Ovary (tissue), 9 donors: Measurements from ENCODE around the gene EGFLAM. TPM values are rescaled to one million over a fixed set of nuclear protein-coding genes. Genes with fewer than 3 reads are reported as not detected.

Source experiments
- DNase-seq, 5 donors: peaks; one replicate each; pipeline ENCODE4 v3.0.0-alpha.2; 2019 to 2020
- H3K27ac ChIP-seq, 2 donors: fragments of 200-600 bp; one replicate each; pipeline versions ENCODE4 v1.5.1 to v1.8.0; 2019 to 2022
- H3K27me3 ChIP-seq: fragments of 200-600 bp; one replicate; pipeline ENCODE4 v1.8.0; 2022
- H3K36me3 ChIP-seq: fragments of 200-600 bp; sonication (generic); one replicate; pipeline ENCODE4 v1.5.1; 2019
- H3K4me1 ChIP-seq: one replicate; pipeline ENCODE4 v1.8.1; 2013; ENCODE audit warnings: mild to moderate bottlenecking, moderate library complexity; ENCODE audit not compliant: insufficient read depth
- H3K4me3 ChIP-seq: fragments of 200-600 bp; sonication (generic); one replicate; pipeline ENCODE4 v1.5.1; 2017
- H3K9me3 ChIP-seq, 2 donors: fragments of 200-600 bp in 1 of 2; sonication (generic) in 1 of 2; one replicate each; pipeline versions ENCODE4 v1.5.1 to v1.8.1; 2013 to 2019; ENCODE audit warnings: mild to moderate bottlenecking in 1 of 2, moderate library complexity in 1 of 2
- EP300 ChIP-seq: sonication (generic); formaldehyde crosslinking; IDR thresholded peaks from one replicate; pipeline ENCODE4 v1.6.1; 2017; ENCODE audit warnings: antibody characterized with exemption
- POLR2A ChIP-seq: fragments of 450-650 bp; IDR thresholded peaks from one replicate; pipeline ENCODE4 v1.6.1; 2017; ENCODE audit warnings: antibody characterized with exemption, mild to moderate bottlenecking, moderate library complexity
- WGBS, 3 donors: extraction: QIAGEN DNeasy Blood & Tissue Kit in 1 of 3; methylation state at CpG; one replicate each; pipeline versions ENCODE4 v1.1.5 to v1.1.7; 2013 to 2017; 5-methylcytosine and 5-hydroxymethylcytosine counted together
- intact Hi-C, 4 donors: fragments of 100-400 bp; cut with DNase I; formaldehyde crosslinking; loops; one replicate each; pipeline versions ENCODE4 v1.11.0 to v1.15.1; 2022 to 2023
- polyA plus RNA-seq, 2 donors: library from polyadenylated mRNA; stranded (reverse); fragments of 200-250 nt in 1 of 2; fragments of 350-450 nt in 1 of 2; fragmentation: Illumina TruSeq in 1 of 2; extraction: RNeasy Lipid Tissue Mini Kit (QIAGEN cat#74804) in 1 of 2; gene quantifications; one replicate each; pipeline ENCODE4 v1.2.3, GENCODE V29; 2013 to 2014
- total RNA-seq, 7 donors: library from RNA; depleted of rRNA in 2 of 7; stranded (reverse); fragments of >200 nt in 2 of 7; fragmentation: NEBNext Ultra II Directional in 3 of 7; extraction: Animal tissue kit (Norgen Biotek cat#: 25700) in 3 of 7; gene quantifications; one replicate each; pipeline versions ENCODE4 v1.1.0 to v1.2.4, GENCODE V29; 2016 to 2023
- TF ChIP-seq, protein P1 (sequence below), 3 donors: fragments of 450-650 bp in 2 of 3; fragments of 200-600 bp in 1 of 3; IDR thresholded peaks; one replicate each; pipeline versions ENCODE4 v1.5.1 to v1.8.0; 2016 to 2022; ENCODE audit warnings: antibody characterized with exemption in 3 of 3, mild to moderate bottlenecking in 1 of 3
- donor health status: DM: no; HTN: no; CAD: no; lungs with moderate emphysema.
- donor health status: DM: no; HTN: no; CAD: no.
- donor health status: Bipolar disorder and iron deficiency.
- donor health status: DM: yes; HTN: yes; CAD: no.
- donor health status: DM: no; HTN: no; CAD: no.
- donor health status: DM: yes; HTN: yes; CAD: no.

EGFLAM gene
- total and polyA plus RNA-seq, 9 donors = 6.1 to 37.8 (median 17.1) TPM

DNA sequence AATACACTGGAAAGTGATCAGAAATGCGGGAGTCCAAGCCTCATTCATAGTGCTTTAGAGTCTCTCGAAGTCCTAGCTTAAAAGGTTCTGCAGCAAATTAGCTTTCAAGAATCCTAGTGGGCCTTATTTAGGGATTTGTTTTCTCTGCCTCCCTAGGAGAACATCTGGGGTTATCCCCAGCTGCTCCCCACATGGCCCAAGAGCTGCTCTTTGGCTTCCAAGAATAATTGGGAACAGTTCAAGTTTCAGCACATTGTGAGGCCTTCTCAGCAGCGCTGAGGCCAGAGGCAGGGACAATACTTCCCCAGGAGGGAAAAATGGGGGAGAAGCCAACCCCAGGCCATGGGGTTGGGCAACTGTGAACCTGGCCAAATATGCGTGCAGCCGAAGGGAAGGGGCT, 189.4 kb downstream of the EGFLAM start:
- intact Hi-C loops = loop anchor here in 1 of 4 donors (5.0 kb wide), 1 partner anchor 360 kb away; no protein-coding TSS in a partner anchor
- Histone ChIP-seq H3K4me1 (peaks cover 2% of the 10 kb centered on the region), H3K9me3 (no peaks in the 10 kb centered on the region), H3K36me3 (no peaks in the 10 kb centered on the region), H3K4me3 (no peak overlapping the region), H3K27me3 (no peaks in the 10 kb centered on the region), H3K27ac (no peak overlapping the region)
- TF ChIP-seq, protein P1, sequence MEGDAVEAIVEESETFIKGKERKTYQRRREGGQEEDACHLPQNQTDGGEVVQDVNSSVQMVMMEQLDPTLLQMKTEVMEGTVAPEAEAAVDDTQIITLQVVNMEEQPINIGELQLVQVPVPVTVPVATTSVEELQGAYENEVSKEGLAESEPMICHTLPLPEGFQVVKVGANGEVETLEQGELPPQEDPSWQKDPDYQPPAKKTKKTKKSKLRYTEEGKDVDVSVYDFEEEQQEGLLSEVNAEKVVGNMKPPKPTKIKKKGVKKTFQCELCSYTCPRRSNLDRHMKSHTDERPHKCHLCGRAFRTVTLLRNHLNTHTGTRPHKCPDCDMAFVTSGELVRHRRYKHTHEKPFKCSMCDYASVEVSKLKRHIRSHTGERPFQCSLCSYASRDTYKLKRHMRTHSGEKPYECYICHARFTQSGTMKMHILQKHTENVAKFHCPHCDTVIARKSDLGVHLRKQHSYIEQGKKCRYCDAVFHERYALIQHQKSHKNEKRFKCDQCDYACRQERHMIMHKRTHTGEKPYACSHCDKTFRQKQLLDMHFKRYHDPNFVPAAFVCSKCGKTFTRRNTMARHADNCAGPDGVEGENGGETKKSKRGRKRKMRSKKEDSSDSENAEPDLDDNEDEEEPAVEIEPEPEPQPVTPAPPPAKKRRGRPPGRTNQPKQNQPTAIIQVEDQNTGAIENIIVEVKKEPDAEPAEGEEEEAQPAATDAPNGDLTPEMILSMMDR (IDR thresholded peaks at IDR 0.05) = no peak
- TF ChIP-seq EP300 (no peak), POLR2A (no peak)
- peak in 2 of 5 donors; percentile 31 to 60 for DNase-seq
- WGBS, 3 donors = 53 to 59% (median 58%) methylated on average over 5 of the region's 5 CpGs

DNA sequence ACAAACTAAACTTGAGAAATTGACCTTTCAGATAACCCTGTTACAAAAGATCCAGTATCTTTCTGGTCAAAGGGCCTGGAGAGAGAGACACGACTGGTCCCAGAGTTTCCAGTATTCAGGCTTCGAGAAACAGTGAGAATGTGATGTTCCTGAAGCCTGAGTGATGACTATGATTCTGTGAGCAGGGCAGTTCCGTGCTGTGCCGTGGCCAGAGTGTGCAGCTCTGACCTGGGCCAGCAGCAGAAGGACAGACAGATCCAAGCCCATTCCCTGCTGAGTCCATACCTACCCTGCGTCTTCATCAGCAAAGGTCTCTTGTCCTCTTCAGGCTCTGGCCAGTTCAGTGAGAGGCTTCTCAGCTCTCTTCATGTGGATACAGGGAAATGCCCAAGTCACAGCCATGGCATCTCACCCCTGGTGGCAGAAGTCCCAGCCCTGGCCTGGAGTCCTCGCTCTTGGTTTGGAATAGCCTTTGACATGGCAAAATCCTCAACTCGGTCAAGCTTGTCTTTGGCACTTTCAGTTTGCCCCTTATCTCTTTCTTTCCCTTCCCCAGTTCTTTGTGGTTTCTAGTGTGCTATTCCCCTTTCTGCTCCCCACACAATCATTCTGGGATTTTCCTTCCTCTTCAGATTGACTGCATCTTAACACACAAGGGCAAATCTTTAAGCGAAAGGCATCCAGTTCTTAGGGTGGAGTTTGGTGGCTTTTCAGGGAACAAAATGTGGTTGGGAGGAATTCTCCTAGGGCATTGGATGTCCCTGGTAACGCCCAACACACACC, 190.4 kb downstream of the EGFLAM start:
- Histone ChIP-seq H3K27me3 (no peaks in the 10 kb centered on the region), H3K4me1 (peaks cover 2% of the 10 kb centered on the region), H3K9me3 (no peaks in the 10 kb centered on the region), H3K4me3 (no peak overlapping the region), H3K27ac (no peak overlapping the region), H3K36me3 (no peaks in the 10 kb centered on the region)
- DNase-seq = no peak
- TF ChIP-seq EP300 (no peak), POLR2A (no peak)
- TF ChIP-seq, protein P1 (IDR thresholded peaks at IDR 0.05) = no peak
- 78 to 88% (median 88%) methylated on average over 9 of the region's 9 CpGs for WGBS, 3 donors
- intact Hi-C loops = loop anchor here in 1 of 4 donors (5.0 kb wide), 1 partner anchor 359 kb away; no protein-coding TSS in a partner anchor

DNA sequence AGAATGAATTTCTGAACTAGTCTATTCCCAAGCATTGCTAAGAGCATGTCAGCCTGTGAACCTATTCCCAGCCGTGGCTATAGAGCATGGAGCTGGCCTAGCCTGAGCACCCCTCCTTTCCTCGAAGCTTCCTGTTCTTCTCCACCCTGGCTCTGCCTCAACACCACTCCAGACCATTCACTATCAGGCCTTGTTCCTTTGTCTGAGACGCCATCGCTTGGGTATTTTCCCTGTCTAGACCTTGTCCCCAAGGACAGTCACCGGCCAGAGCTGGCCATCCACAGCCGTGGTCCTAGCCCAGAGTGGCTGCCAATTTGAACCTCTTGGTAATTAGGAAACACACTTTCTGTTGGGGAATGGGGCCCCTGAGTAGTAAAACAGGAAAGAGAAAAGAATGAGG, 192.3 kb downstream of the EGFLAM start:
- Histone ChIP-seq H3K27ac (no peak overlapping the region), H3K27me3 (no peaks in the 10 kb centered on the region), H3K9me3 (no peaks in the 10 kb centered on the region), H3K4me1 (peaks cover 2% of the 10 kb centered on the region), H3K36me3 (no peaks in the 10 kb centered on the region), H3K4me3 (no peak overlapping the region)
- intact Hi-C loops = no loop called here
- no peak for DNase-seq
- 92 to 97% (median 94%) methylated on average over 6 of the region's 6 CpGs for WGBS, 3 donors
- no peak for TF ChIP-seq POLR2A
- TF ChIP-seq, protein P1 (IDR thresholded peaks at IDR 0.05) = no peak
- TF ChIP-seq EP300 = no peak

DNA sequence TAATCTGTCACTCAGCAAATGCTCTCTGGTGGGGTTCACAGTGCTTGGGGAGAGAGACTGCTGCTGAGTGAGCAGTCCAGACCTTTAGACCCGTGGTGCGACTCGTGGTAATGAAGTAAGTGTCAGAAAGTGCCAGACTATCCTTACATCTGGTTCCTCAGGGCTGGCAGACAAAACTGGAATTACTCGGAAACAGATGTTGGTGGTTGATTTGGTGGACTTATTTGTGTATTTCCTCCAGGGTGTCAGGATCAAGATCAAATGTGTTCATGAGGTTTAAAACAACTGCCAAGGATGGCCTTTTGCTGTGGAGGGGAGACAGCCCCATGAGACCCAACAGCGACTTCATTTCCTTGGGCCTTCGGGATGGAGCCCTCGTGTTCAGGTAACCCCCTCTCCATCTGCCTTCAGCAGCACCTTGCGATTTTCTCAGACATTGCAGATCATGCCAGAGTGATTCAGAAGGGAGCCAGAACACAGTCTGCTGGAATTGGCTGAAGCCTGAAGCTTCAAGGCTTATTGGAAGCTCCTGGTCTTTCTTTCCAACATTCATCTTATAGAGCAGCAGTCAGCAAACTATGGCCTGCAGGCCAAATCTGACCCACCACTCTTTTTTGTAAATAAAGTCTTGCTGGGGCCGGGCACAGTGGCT, 192.8 kb downstream of the EGFLAM start:
- 90 to 94% (median 92%) methylated on average over 9 of the region's 9 CpGs for WGBS, 3 donors
- Histone ChIP-seq H3K27ac (no peak overlapping the region), H3K4me3 (no peak overlapping the region), H3K4me1 (peaks cover 2% of the 10 kb centered on the region), H3K36me3 (no peaks in the 10 kb centered on the region), H3K9me3 (no peaks in the 10 kb centered on the region), H3K27me3 (no peaks in the 10 kb centered on the region)
- TF ChIP-seq, protein P1 (IDR thresholded peaks at IDR 0.05) = no peak
- DNase-seq = no peak
- intact Hi-C loops = no loop called here
